ENCODE data around the gene TEX38.
A peak's percentile ranks its signal among the peaks of the same experiment; 100 is the strongest.

TEX38 gene

GRCh38 chr1:46687093-46687659, 15.5 kb downstream of the TEX38 start:
- no peak for TF ChIP-seq CTCF (IDR thresholded peaks at IDR 0.05; ENCODE audit: insufficient read depth, low read depth, low read length, missing control alignments)
- peak; percentile 66 for DNase-seq (ENCODE audit: low read depth)
- no peak overlapping the region for H3K4me3 ChIP-seq (ENCODE audit: low read length)

- DNase-seq (ENCODE audit: low read depth): no peak
- TF ChIP-seq CTCF (IDR thresholded peaks at IDR 0.05; ENCODE audit: insufficient read depth, low read depth, low read length, missing control alignments): no peak
- H3K4me3 ChIP-seq (ENCODE audit: low read length): no peak overlapping the region
Observed at GRCh38 chr1:46687921-46688509, 16.4 kb downstream of the TEX38 start.

GRCh38 chr1:46689356-46689755, 17.7 kb downstream of the TEX38 start:
- no peak for DNase-seq (ENCODE audit: low read depth)
- no peak for TF ChIP-seq CTCF (IDR thresholded peaks at IDR 0.05; ENCODE audit: insufficient read depth, low read depth, low read length, missing control alignments)
- H3K4me3 ChIP-seq (ENCODE audit: low read length): no peak overlapping the region

- no peak for TF ChIP-seq CTCF (IDR thresholded peaks at IDR 0.05; ENCODE audit: insufficient read depth, low read depth, low read length, missing control alignments)
- no peak overlapping the region for H3K4me3 ChIP-seq (ENCODE audit: low read length)
- DNase-seq (ENCODE audit: low read depth): no peak
Observed at GRCh38 chr1:46689897-46690296, 18.2 kb downstream of the TEX38 start.

GRCh38 chr1:46690931-46691421, 19.3 kb downstream of the TEX38 start:
- H3K4me3 ChIP-seq (ENCODE audit: low read length): no peak overlapping the region
- TF ChIP-seq CTCF (IDR thresholded peaks at IDR 0.05; ENCODE audit: insufficient read depth, low read depth, low read length, missing control alignments): no peak
- DNase-seq (ENCODE audit: low read depth): no peak

GRCh38 chr1:46691997-46692790, 20.5 kb downstream of the TEX38 start:
- peak; percentile 3 for TF ChIP-seq CTCF (IDR thresholded peaks at IDR 0.05; ENCODE audit: insufficient read depth, low read depth, low read length, missing control alignments)
- DNase-seq (ENCODE audit: low read depth): no peak
- H3K4me3 ChIP-seq (ENCODE audit: low read length): no peak overlapping the region

All from epithelial cell of esophagus (primary cell).